Dendritic cell treated with granulocyte-macrophage colony-stimulating factor and Interleukin-4, amounts not matched to agents 40 ng/mL and 50 ng/mL, for 4 days (primary cell): Measurements from ENCODE around the gene LRP1.

Experiments used
- H3K27ac Mint-ChIP-seq: one replicate; pipeline ENCODE4 v1.8.0; 2022; ENCODE audit warnings: mild to moderate bottlenecking, mixed read lengths
- H3K27me3 Mint-ChIP-seq: one replicate; pipeline ENCODE4 v1.8.0; 2022; ENCODE audit warnings: mild to moderate bottlenecking, mixed read lengths
- H3K36me3 Mint-ChIP-seq: one replicate; pipeline ENCODE4 v1.8.0; 2022; ENCODE audit warnings: low read depth, mixed read lengths
- H3K4me1 Mint-ChIP-seq: one replicate; pipeline ENCODE4 v1.8.0; 2022; ENCODE audit warnings: low read depth, mixed read lengths
- H3K4me3 Mint-ChIP-seq: one replicate; pipeline ENCODE4 v1.8.0; 2022; ENCODE audit warnings: mild to moderate bottlenecking, moderate library complexity, mixed read lengths
- H3K9me3 Mint-ChIP-seq: one replicate; pipeline ENCODE4 v1.8.0; 2022; ENCODE audit warnings: mixed read lengths
- intact Hi-C: fragments of 100-400 bp; cut with micrococcal nuclease; formaldehyde crosslinking; loops from one replicate; pipeline ENCODE4 v1.15.0; 2022

The LRP1 gene

DNA sequence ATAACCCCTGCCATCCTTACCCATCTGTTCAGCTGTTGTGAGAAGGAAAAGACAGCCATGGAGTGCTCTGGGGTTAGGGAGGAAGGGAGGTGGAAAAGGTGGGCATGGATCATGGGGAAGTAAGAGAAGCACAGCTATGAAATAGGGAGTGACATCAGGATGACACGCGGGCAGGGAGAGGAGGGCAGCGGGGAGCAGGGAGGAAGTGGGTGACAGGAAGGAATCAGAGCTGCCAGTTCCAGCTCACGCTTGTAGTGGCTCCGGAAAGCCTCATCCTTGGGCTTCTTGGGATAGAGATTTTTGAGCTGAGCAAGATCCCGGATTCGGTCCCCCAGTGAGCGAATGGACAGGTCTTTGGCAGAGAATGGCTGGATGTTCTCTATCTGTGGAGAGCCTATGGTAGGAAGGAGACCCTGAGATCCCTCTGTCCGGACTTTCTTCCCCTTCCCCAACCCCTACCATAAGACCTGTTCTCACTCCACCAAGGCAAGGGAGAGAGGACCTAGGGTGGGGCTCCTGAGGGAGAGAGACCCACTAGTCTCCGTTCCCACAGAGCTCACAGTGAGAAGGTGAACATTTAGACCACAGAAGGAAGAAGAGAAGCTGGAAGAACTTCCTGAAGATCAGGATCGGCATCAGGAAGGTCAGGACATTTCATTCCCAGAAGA lies 29.1 kb upstream of the LRP1 start:
- intact Hi-C loops: no loop called here
- H3K27me3 Mint-ChIP-seq: no peaks in the 10 kb centered on the region
- H3K4me1 Mint-ChIP-seq: peaks cover 84% of the 10 kb centered on the region
- H3K36me3 Mint-ChIP-seq: peaks cover 99% of the 10 kb centered on the region
- H3K4me3 Mint-ChIP-seq: peak overlapping the region; percentile 4
- H3K9me3 Mint-ChIP-seq: no peaks in the 10 kb centered on the region
- peak overlapping the region; percentile 79 for H3K27ac Mint-ChIP-seq

- Mint-ChIP-seq H3K4me1 (peaks cover 84% of the 10 kb centered on the region), H3K36me3 (peaks cover 99% of the 10 kb centered on the region), H3K27me3 (no peaks in the 10 kb centered on the region), H3K9me3 (no peaks in the 10 kb centered on the region), H3K27ac (peak overlapping the region; percentile 79), H3K4me3 (no peak overlapping the region)
- intact Hi-C loops: no loop called here
Measured at GRCh38 chr12:57099766-57100165, 28.5 kb upstream of the LRP1 start.

DNA sequence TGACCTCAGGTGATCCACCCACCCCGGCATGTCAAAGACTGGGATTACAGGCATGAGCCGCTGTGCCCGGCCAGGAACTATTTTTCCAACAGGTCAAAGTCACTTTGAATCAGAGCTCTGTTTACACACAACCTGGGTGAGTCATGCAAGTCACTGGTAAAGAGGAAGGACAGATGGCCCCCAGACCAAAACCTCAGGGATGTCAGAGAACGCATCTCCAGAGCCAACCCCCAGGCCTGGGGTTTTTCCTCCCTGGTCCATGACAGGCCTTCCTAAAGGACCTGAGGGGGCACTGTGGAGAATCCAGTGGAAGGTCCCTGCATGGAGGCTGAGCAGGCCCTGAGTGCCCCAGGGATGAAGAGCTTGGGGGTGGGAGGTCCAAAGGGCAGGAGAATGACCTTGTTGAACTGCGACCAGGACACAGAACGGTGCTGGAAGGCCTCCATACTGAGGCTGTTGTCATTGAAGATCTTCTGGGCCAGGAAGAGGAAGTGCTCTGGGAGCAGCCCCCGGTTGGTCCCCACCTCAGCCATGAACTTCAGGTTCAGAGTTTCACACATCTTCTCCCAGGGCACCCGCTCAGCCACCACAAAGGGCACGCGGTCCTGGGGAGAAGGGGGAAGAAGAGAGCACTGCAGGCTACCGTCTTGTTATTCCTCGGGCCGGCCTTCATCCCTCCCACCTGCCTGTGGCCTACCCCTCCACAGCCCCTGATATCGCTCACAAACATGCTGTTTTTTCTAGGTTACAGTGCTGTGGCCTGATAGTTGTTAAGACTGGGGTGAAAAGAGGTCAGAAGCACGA lies 26.2 kb upstream of the LRP1 start:
- H3K9me3 Mint-ChIP-seq: no peaks in the 10 kb centered on the region
- H3K4me3 Mint-ChIP-seq: no peak overlapping the region
- H3K27me3 Mint-ChIP-seq: no peaks in the 10 kb centered on the region
- H3K4me1 Mint-ChIP-seq: peaks cover 84% of the 10 kb centered on the region
- peak overlapping the region; percentile 60 for H3K27ac Mint-ChIP-seq
- intact Hi-C loops: no loop called here
- peaks cover 99% of the 10 kb centered on the region for H3K36me3 Mint-ChIP-seq

DNA sequence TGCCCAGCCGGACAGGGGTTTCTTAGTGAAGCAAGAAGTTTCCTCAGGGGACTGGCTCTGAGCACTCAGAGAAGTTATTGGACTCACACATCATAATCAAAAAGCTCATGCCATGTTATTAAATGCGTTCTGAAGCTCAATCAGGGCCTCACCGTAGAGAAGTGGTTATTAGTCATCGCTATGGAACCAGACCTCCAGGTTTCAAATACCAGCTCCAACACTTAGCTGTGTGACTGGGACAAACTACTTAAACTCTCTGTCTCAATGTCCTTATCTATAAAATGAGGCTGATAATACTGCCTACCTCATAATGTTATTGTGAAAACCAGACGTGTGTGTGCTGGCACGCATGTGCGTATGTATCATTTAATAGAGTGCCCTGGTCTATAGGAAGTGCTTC lies 24.4 kb upstream of the LRP1 start:
- Mint-ChIP-seq H3K36me3 (peaks cover 99% of the 10 kb centered on the region), H3K4me3 (peak overlapping the region; percentile 63), H3K9me3 (no peaks in the 10 kb centered on the region), H3K27me3 (no peaks in the 10 kb centered on the region), H3K4me1 (peaks cover 92% of the 10 kb centered on the region), H3K27ac (peak overlapping the region; percentile 77)
- intact Hi-C loops: no loop called here

- peak overlapping the region; percentile 77 for H3K27ac Mint-ChIP-seq
- peaks cover 91% of the 10 kb centered on the region for H3K4me1 Mint-ChIP-seq
- no peaks in the 10 kb centered on the region for H3K9me3 Mint-ChIP-seq
- intact Hi-C loops: no loop called here
- no peaks in the 10 kb centered on the region for H3K27me3 Mint-ChIP-seq
- H3K4me3 Mint-ChIP-seq: peak overlapping the region; percentile 63
- H3K36me3 Mint-ChIP-seq: peaks cover 99% of the 10 kb centered on the region
Measured at GRCh38 chr12:57104292-57104910, 23.9 kb upstream of the LRP1 start.

DNA sequence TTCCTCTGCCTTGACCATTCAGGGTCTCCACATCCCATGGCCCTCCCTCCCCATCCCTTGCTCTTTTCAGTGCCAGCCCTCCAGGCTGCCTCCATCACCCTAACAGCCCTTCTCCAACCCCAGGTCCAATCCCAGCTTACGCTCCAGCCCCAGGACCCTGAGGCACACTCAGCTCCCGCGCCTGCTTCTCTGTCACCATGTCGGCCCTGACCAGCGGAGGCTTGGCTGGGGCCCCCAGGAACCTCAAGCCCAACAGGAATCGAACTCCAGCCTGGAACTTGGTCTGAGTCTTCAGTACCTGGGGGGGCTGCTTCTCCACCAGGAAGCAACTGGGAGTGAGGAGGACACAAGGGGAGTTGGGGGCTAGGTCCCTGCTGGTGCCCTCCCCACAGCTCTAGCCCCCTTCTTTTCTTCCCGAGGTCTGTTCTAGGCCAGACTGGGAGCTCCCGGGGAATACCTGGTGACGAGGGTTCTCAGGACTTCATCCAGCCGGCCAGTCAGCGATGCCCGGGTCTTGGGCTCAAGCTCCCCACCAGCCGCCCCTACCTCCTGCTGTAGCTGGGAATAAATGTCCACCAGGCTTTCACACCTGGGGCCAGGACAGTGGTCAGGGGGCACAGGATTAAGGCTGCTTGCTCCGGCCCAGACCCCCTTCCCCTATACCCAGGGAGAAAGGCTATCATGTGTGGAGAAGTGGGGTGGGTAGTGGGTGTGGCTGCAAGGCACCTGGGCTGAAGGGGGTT lies 23.1 kb upstream of the LRP1 start:
- Mint-ChIP-seq H3K4me1 (peaks cover 91% of the 10 kb centered on the region), H3K9me3 (no peaks in the 10 kb centered on the region), H3K27ac (peak overlapping the region; percentile 77), H3K4me3 (no peak overlapping the region), H3K27me3 (no peaks in the 10 kb centered on the region), H3K36me3 (peaks cover 99% of the 10 kb centered on the region)
- intact Hi-C loops: no loop called here

GRCh38 chr12:57106021-57106708 lies 22.1 kb upstream of the LRP1 start:
- intact Hi-C loops: no loop called here
- H3K27ac Mint-ChIP-seq: peak overlapping the region; percentile 55
- no peak overlapping the region for H3K4me3 Mint-ChIP-seq
- peaks cover 81% of the 10 kb centered on the region for H3K4me1 Mint-ChIP-seq
- H3K36me3 Mint-ChIP-seq: peaks cover 99% of the 10 kb centered on the region
- no peaks in the 10 kb centered on the region for H3K27me3 Mint-ChIP-seq
- H3K9me3 Mint-ChIP-seq: no peaks in the 10 kb centered on the region

- Mint-ChIP-seq H3K4me3 (no peak overlapping the region), H3K36me3 (peaks cover 88% of the 10 kb centered on the region), H3K27ac (peak overlapping the region; percentile 8), H3K27me3 (no peaks in the 10 kb centered on the region), H3K4me1 (peaks cover 82% of the 10 kb centered on the region), H3K9me3 (no peaks in the 10 kb centered on the region)
- intact Hi-C loops: no loop called here
Measured at GRCh38 chr12:57107456-57108155, 20.7 kb upstream of the LRP1 start.

GRCh38 chr12:57109207-57110103 lies 18.8 kb upstream of the LRP1 start:
- Mint-ChIP-seq H3K4me1 (peaks cover 78% of the 10 kb centered on the region), H3K36me3 (peaks cover 70% of the 10 kb centered on the region), H3K9me3 (no peaks in the 10 kb centered on the region), H3K27me3 (no peaks in the 10 kb centered on the region), H3K4me3 (peak overlapping the region; percentile 98), H3K27ac (peak overlapping the region; percentile 95)
- intact Hi-C loops: loop anchor here (5.0 kb wide), 1 partner anchor 102 kb away; the partner anchor contains the start of gene ZBTB39

GRCh38 chr12:57110104-57111030 lies 17.9 kb upstream of the LRP1 start:
- Mint-ChIP-seq H3K4me1 (peaks cover 69% of the 10 kb centered on the region), H3K9me3 (no peaks in the 10 kb centered on the region), H3K4me3 (peak overlapping the region; percentile 98), H3K36me3 (peaks cover 61% of the 10 kb centered on the region), H3K27me3 (no peaks in the 10 kb centered on the region), H3K27ac (peak overlapping the region; percentile 95)
- intact Hi-C loops: loop anchor here (1.0 to 5.0 kb wide), 2 partner anchors 22 to 103 kb away; partner anchors contain the start of gene ZBTB39

- Mint-ChIP-seq H3K4me3 (peak within 1 kb of the TSS; percentile 98), H3K27ac (peak within 1 kb of the TSS; percentile 95), H3K36me3 (peaks cover 53% of the 10 kb centered on the region), H3K9me3 (no peaks in the 10 kb centered on the region), H3K27me3 (peaks cover 1% of the 10 kb centered on the region), H3K4me1 (peaks cover 65% of the 10 kb centered on the region)
- intact Hi-C loops: loop anchor here (1.0 to 5.0 kb wide), 2 partner anchors 23 to 104 kb away; partner anchors contain the start of gene ZBTB39
Measured at GRCh38 chr12:57111031-57111734, 17.1 kb upstream of the LRP1 start, which contains the start of gene STAT6. Gene STAT6 (minus strand): TSS chr12:57111362. CDS start chr12:57108278, 3,084 bp downstream.
